Parathyroid adenoma (tissue), 2 donors: Measurements from ENCODE around the gene GALNT5.

Experiments used
- H2AFZ ChIP-seq: fragments of 300-600 bp; sonication (generic); one replicate; pipeline ENCODE4 v1.7.0; 2017; ENCODE audit warnings: antibody characterized with exemption, mild to moderate bottlenecking
- H3K27ac ChIP-seq: fragments of 300-600 bp; sonication (generic); one replicate; pipeline ENCODE4 v1.7.0; 2017
- H3K27me3 ChIP-seq: fragments of 300-600 bp; sonication (generic); one replicate; pipeline ENCODE4 v1.7.0; 2017; ENCODE audit warnings: low read length; ENCODE audit not compliant: control insufficient read depth, insufficient read depth
- H3K36me3 ChIP-seq: fragments of 300-600 bp; sonication (generic); one replicate; pipeline ENCODE4 v1.7.0; 2017; ENCODE audit warnings: low read length; ENCODE audit not compliant: control insufficient read depth, insufficient read depth
- H3K4me1 ChIP-seq: fragments of 300-600 bp; sonication (generic); one replicate; pipeline ENCODE4 v1.7.0; 2017; ENCODE audit warnings: control low read depth
- H3K4me2 ChIP-seq: fragments of 300-600 bp; sonication (generic); one replicate; pipeline ENCODE4 v1.7.0; 2017; ENCODE audit warnings: low read length
- H3K4me3 ChIP-seq: fragments of 300-600 bp; sonication (generic); one replicate; pipeline ENCODE4 v1.7.0; 2017; ENCODE audit warnings: low read depth, low read length
- H3K79me2 ChIP-seq: fragments of 300-600 bp; sonication (generic); one replicate; pipeline ENCODE4 v1.7.0; 2017; ENCODE audit warnings: control low read depth
- H3K9ac ChIP-seq: fragments of 300-600 bp; sonication (generic); one replicate; pipeline ENCODE4 v1.7.0; 2017; ENCODE audit warnings: mild to moderate bottlenecking
- H3K9me3 ChIP-seq: fragments of 300-600 bp; sonication (generic); one replicate; pipeline ENCODE4 v1.7.0; 2017; ENCODE audit warnings: low read length; ENCODE audit not compliant: control insufficient read depth
- TF ChIP-seq, protein P1 (sequence below): fragments of 300-600 bp; sonication (generic); IDR thresholded peaks from one replicate; pipeline ENCODE4 v1.7.0; 2017; ENCODE audit warnings: antibody characterized with exemption, mild to moderate bottlenecking
- donor health status: primary hyperparathyroidism.

Gene GALNT5

DNA sequence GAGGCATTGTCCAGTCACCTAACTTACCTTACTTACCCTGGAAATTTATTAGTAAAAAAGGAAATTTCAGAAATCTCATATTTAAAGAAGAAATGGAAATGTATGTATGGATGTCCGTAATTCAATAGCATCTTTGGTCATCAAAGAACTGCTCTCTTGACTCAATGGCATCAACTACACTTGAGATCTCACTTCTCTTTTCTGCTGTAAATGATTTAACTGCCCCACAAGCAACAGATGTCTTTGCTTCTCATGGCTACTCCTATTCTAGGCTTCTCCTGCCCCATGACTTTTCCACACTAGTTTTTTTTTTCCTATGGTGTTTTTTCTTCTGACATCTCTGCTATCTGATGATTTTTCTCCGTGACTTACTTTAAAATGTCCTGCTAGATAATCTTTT, 102.1 kb downstream of the GALNT5 start:
- H3K4me2 ChIP-seq, result no peak overlapping the region
- no peak overlapping the region for H3K27ac ChIP-seq
- H3K4me1 ChIP-seq, result no peaks in the 10 kb centered on the region
- H3K4me3 ChIP-seq, result no peak overlapping the region
- H3K27me3 ChIP-seq, result no peaks in the 10 kb centered on the region
- H3K9me3 ChIP-seq, result no peaks in the 10 kb centered on the region
- TF ChIP-seq, protein P1, sequence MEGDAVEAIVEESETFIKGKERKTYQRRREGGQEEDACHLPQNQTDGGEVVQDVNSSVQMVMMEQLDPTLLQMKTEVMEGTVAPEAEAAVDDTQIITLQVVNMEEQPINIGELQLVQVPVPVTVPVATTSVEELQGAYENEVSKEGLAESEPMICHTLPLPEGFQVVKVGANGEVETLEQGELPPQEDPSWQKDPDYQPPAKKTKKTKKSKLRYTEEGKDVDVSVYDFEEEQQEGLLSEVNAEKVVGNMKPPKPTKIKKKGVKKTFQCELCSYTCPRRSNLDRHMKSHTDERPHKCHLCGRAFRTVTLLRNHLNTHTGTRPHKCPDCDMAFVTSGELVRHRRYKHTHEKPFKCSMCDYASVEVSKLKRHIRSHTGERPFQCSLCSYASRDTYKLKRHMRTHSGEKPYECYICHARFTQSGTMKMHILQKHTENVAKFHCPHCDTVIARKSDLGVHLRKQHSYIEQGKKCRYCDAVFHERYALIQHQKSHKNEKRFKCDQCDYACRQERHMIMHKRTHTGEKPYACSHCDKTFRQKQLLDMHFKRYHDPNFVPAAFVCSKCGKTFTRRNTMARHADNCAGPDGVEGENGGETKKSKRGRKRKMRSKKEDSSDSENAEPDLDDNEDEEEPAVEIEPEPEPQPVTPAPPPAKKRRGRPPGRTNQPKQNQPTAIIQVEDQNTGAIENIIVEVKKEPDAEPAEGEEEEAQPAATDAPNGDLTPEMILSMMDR, result no peak
- H3K36me3 ChIP-seq, result no peaks in the 10 kb centered on the region
- H2AFZ ChIP-seq, result no peak overlapping the region
- no peaks in the 10 kb centered on the region for H3K79me2 ChIP-seq
- H3K9ac ChIP-seq, result no peak overlapping the region

DNA sequence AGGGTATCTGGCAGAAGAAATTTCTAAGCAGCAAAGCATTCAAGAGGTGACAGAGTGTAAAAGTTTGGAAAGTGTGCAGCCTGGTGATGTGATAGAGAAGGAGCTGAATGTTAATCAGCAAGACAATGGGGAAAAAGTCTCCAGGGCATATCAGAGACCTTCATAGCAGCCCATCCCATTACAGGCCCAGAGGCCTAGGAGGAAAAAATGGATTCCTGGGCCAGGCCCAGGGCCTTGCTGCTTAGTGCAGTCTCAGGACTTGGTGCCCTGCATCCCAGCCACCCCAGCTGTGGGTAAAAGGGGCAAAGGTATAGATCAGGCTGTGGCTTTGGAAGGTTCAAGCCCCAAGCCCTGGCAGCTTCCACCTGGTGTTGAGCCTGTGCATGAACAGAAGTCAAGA, 104.0 kb downstream of the GALNT5 start:
- TF ChIP-seq, protein P1, result no peak
- no peak overlapping the region for H3K4me3 ChIP-seq
- H3K9me3 ChIP-seq, result no peaks in the 10 kb centered on the region
- no peak overlapping the region for H3K4me2 ChIP-seq
- no peak overlapping the region for H3K27ac ChIP-seq
- H3K36me3 ChIP-seq, result no peaks in the 10 kb centered on the region
- no peaks in the 10 kb centered on the region for H3K27me3 ChIP-seq
- H2AFZ ChIP-seq, result no peak overlapping the region
- H3K9ac ChIP-seq, result no peak overlapping the region
- H3K4me1 ChIP-seq, result no peaks in the 10 kb centered on the region
- no peaks in the 10 kb centered on the region for H3K79me2 ChIP-seq

DNA sequence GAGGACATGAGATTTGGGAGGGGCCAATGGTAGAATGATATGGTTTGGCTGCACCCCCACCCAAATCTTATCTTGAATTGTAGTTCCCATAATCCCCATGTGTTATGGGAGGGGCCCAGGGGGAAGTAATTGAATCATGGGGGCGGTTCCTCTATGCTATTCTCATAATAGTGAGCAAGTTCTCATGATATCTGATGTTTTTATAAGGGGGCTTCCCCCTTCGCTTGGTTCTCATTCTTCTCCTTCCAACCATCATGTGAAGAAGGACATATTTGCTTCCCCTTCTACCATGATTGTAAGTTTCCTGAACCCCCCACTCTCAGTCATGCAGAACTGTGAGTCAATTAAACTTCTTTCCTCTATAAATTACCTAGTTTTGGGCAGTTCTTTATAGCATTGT, 105.1 kb downstream of the GALNT5 start:
- Histone ChIP-seq H3K4me2 (no peak overlapping the region), H3K27ac (no peak overlapping the region), H3K36me3 (no peaks in the 10 kb centered on the region), H3K79me2 (no peaks in the 10 kb centered on the region), H3K4me3 (no peak overlapping the region), H3K9ac (no peak overlapping the region), H2AFZ (no peak overlapping the region), H3K27me3 (no peaks in the 10 kb centered on the region), H3K9me3 (no peaks in the 10 kb centered on the region), H3K4me1 (no peaks in the 10 kb centered on the region)
- TF ChIP-seq, protein P1, result no peak

DNA sequence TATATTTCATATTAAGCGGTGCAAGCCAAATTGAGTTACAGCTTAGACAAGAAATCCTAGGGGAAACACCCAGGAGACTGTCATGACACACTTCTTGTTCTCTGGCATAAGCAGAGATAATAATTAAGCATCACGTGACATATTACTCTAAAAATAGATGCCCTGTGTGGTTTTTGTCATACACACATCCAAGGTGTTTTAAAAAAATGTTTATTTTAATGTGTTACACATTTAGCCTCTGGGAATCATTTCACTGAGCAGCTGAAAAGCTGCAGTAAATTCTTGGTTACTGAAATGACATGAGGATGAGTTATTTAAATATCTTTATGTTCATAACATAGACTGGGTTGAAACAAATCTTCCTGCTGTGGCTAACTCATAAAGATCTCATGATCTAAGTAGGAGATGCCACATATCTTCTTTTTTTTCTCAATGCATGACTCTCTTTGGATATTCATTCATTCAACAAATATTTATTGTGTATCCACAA, 106.2 kb downstream of the GALNT5 start:
- no peak overlapping the region for H3K27ac ChIP-seq
- no peaks in the 10 kb centered on the region for H3K4me1 ChIP-seq
- no peaks in the 10 kb centered on the region for H3K27me3 ChIP-seq
- no peaks in the 10 kb centered on the region for H3K9me3 ChIP-seq
- H2AFZ ChIP-seq, result no peak overlapping the region
- no peaks in the 10 kb centered on the region for H3K79me2 ChIP-seq
- H3K4me2 ChIP-seq, result no peak overlapping the region
- TF ChIP-seq, protein P1, result no peak
- no peak overlapping the region for H3K4me3 ChIP-seq
- H3K36me3 ChIP-seq, result no peaks in the 10 kb centered on the region
- no peak overlapping the region for H3K9ac ChIP-seq
